Spleen (tissue), 11 donors: ENCODE measurements around the gene CITED4. TPM values are rescaled to one million over a fixed set of nuclear protein-coding genes. Genes with fewer than 3 reads are reported as not detected.
A peak's percentile ranks its signal among the peaks of the same experiment; 100 is the strongest.

Experiments used
- DNase-seq: peaks from one replicate; pipeline ENCODE4 v3.0.0-alpha.2; 2020
- H3K27ac ChIP-seq, 8 donors: fragments of 200-600 bp; sonication (generic) in 7 of 8; 1 replicate in 4 of 8; 2 replicates in 4 of 8; pipeline versions ENCODE4 v1.5.0 to v1.8.0; 2016 to 2021; ENCODE audit warnings: inconsistent platforms in 4 of 8, mild to moderate bottlenecking in 4 of 8, moderate library complexity in 1 of 8
- H3K27me3 ChIP-seq, 7 donors: fragments of 200-600 bp; sonication (generic) in 6 of 7; replicated peaks in 1 of 7; 1 replicate in 4 of 7; 2 replicates in 3 of 7; pipeline versions ENCODE4 v1.5.0 to v1.8.0; 2016 to 2021; ENCODE audit warnings: inconsistent platforms in 3 of 7, mild to moderate bottlenecking in 1 of 7
- H3K36me3 ChIP-seq, 6 donors: fragments of 200-600 bp; sonication (generic) in 5 of 6; 1 replicate in 4 of 6; 2 replicates in 2 of 6; pipeline versions ENCODE4 v1.5.0 to v1.8.0; 2016 to 2021; ENCODE audit warnings: inconsistent platforms in 2 of 6
- H3K4me1 ChIP-seq, 6 donors: fragments of 200-600 bp; sonication (generic) in 5 of 6; 1 replicate in 3 of 6; 2 replicates in 3 of 6; pipeline versions ENCODE4 v1.5.0 to v1.8.0; 2016 to 2021; ENCODE audit warnings: inconsistent platforms in 3 of 6
- H3K4me3 ChIP-seq, 8 donors: fragments of 200-600 bp; sonication (generic) in 7 of 8; 1 replicate in 4 of 8; 2 replicates in 4 of 8; pipeline versions ENCODE4 v1.5.0 to v1.8.0; 2016 to 2021; ENCODE audit warnings: inconsistent platforms in 4 of 8, mild to moderate bottlenecking in 4 of 8, moderate library complexity in 2 of 8
- H3K9me3 ChIP-seq, 8 donors: fragments of 200-600 bp; sonication (generic) in 7 of 8; 1 replicate in 4 of 8; 2 replicates in 4 of 8; pipeline versions ENCODE4 v1.5.0 to v1.8.0; 2016 to 2021; ENCODE audit warnings: inconsistent platforms in 4 of 8
- POLR2A ChIP-seq, 3 donors: fragments of 450-650 bp; IDR thresholded peaks; one replicate each; pipeline ENCODE4 v1.5.1; 2017; ENCODE audit warnings: antibody characterized with exemption in 3 of 3, mild to moderate bottlenecking in 1 of 3
- POLR2AphosphoS5 ChIP-seq, 3 donors: sonication (generic); formaldehyde crosslinking; IDR thresholded peaks; one replicate each; pipeline ENCODE4 v1.5.1; 2017; ENCODE audit warnings: antibody characterized with exemption in 3 of 3
- WGBS, 5 donors: extraction: QIAGEN DNeasy Blood & Tissue Kit in 3 of 5; methylation state at CpG; one replicate each; pipeline versions ENCODE4 v1.1.5 to v1.1.7; 2013 to 2018; 5-methylcytosine and 5-hydroxymethylcytosine counted together
- intact Hi-C: fragments of 100-400 bp; cut with DNase I; formaldehyde crosslinking; loops from one replicate; pipeline ENCODE4 v1.15.0; 2023; ENCODE audit warnings: low total_unique reads
- polyA plus RNA-seq, 3 donors: library from polyadenylated mRNA; stranded (reverse); fragments of 200-250 nt; gene quantifications; one replicate each; pipeline ENCODE4 v1.2.1, GENCODE V29; 2013
- total RNA-seq, 7 donors: library from RNA; depleted of rRNA in 3 of 7; stranded (reverse); fragments of >200 nt in 3 of 7; fragmentation: NEBNext Ultra II Directional in 4 of 7; extraction: Animal tissue kit (Norgen Biotek cat#: 25700) in 4 of 7; gene quantifications; one replicate each; pipeline versions ENCODE4 v1.1.0 to v1.2.1, GENCODE V29; 2016 to 2021
- TF ChIP-seq, protein P1 (sequence below), 11 experiments: fragments of 200-600 bp in 7 of 11; fragments of 450-650 bp in 4 of 11; sonication (generic) in 4 of 11; IDR thresholded peaks in 8 of 11; conservative IDR thresholded peaks in 3 of 11; 1 replicate in 7 of 11; 2 replicates in 4 of 11; pipeline versions ENCODE4 v1.4.0 to v1.8.0; 2016 to 2021; ENCODE audit warnings: antibody characterized with exemption in 11 of 11, inconsistent platforms in 4 of 11, mild to moderate bottlenecking in 1 of 11
- donor health status: healthy with polysubstance abuse.
- donor health status: DM: no; HTN: no; CAD: no; lungs with moderate emphysema.
- donor health status: DM: no; HTN: no; CAD: no.
- donor health status: Bipolar disorder and iron deficiency.
- donor health status: healthy.
- donor health status: DM: no; HTN: no; CAD: no.
- donor health status: DM: yes; HTN: yes; CAD: no.

CITED4 gene
- total and polyA plus RNA-seq, 10 donors = 10.0 to 98.8 (median 46.8) TPM

DNA sequence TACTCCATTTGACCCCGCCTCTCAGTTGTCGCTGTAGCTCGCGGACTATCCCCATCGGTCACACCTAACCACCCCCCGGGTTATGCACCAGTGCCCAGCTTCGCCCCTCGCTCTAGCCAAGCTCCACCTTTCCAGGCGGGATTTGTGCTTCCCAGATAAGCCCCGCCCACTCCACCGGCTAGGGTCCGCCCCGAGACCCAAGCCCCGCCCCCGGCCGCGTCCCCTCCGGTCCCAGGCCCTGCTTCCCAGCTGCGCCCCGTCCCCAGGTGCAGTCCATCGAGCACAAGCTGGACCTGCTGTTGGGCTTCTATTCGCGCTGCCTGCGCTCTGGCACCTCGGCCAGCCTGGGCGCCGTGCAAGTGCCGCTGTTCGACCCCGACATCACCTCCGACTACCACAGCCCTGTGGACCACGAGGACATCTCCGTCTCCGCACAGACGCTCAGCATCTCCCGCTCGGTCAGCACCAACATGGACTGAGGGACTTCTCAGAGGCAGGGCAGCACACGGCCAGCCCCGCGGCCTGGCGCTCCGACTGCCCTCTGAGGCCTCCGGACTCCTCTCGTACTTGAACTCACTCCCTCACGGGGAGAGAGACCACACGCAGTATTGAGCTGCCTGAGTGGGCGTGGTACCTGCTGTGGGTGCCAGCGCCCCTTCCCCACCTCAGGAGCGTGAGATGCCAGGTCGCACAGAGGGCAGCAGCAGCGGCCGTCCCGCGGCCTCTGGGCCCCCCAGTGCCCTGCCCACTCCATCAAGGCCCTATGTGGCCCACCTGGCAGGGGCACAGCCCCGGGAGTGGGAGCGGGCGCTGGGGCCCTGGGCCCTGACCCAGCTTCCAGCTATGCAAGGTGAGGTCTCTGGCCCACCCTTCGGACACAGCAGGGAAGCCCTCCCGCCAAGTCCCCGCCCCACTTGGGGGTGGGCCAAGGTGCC, 23.9 kb downstream of the CITED4 start:
- H3K27ac ChIP-seq = no peak overlapping the region
- intact Hi-C loops = no loop called here
- H3K9me3 ChIP-seq = peaks cover 0 to 7% (median 2%) of the 10 kb centered on the region in 8 donors
- H3K4me1 ChIP-seq = peaks cover 0 to 7% (median 0%) of the 10 kb centered on the region in 6 donors
- TF ChIP-seq POLR2AphosphoS5 (IDR thresholded peaks at IDR 0.05) (no peak), POLR2A (IDR thresholded peaks at IDR 0.05) (no peak)
- TF ChIP-seq, protein P1, sequence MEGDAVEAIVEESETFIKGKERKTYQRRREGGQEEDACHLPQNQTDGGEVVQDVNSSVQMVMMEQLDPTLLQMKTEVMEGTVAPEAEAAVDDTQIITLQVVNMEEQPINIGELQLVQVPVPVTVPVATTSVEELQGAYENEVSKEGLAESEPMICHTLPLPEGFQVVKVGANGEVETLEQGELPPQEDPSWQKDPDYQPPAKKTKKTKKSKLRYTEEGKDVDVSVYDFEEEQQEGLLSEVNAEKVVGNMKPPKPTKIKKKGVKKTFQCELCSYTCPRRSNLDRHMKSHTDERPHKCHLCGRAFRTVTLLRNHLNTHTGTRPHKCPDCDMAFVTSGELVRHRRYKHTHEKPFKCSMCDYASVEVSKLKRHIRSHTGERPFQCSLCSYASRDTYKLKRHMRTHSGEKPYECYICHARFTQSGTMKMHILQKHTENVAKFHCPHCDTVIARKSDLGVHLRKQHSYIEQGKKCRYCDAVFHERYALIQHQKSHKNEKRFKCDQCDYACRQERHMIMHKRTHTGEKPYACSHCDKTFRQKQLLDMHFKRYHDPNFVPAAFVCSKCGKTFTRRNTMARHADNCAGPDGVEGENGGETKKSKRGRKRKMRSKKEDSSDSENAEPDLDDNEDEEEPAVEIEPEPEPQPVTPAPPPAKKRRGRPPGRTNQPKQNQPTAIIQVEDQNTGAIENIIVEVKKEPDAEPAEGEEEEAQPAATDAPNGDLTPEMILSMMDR (IDR thresholded peaks at IDR 0.05 in 8 of 11, conservative IDR thresholded peaks at IDR 0.05 in 3 of 11) = no peak
- no peaks in the 10 kb centered on the region for H3K36me3 ChIP-seq
- H3K27me3 ChIP-seq = peaks cover 0 to 17% (median 0%) of the 10 kb centered on the region in 7 donors
- WGBS, 5 donors = 78 to 86% (median 85%) methylated on average over 50 to 60 of the region's 60 CpGs
- H3K4me3 ChIP-seq = no peak overlapping the region
- DNase-seq = peak; percentile 59

DNA sequence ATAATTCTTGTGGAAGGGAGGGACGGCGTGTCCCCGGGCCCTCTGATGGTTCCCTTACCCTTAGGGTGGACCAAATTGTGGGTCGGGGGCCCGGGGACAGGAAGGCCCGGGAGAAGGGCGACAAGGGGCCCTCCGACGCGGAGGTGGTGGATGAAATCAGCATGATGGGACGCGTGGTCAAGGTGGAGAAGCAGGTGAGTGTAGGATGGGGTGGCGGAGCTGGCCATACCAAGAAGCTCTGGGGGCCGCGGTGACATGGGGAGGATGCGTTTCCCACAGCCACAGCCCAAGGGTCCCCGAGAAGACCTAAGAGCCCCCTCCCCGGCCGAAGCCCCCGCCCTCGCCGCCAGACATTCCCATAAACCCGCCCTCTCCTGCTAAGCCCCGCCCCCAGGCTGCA, 24.6 kb downstream of the CITED4 start:
- DNase-seq = no peak
- H3K27ac ChIP-seq = no peak overlapping the region
- H3K27me3 ChIP-seq = peaks cover 0 to 17% (median 0%) of the 10 kb centered on the region in 7 donors
- intact Hi-C loops = no loop called here
- H3K9me3 ChIP-seq = peaks cover 0 to 3% (median under 1%) of the 10 kb centered on the region in 8 donors
- H3K36me3 ChIP-seq = no peaks in the 10 kb centered on the region
- H3K4me1 ChIP-seq = peaks cover 0 to 7% (median 0%) of the 10 kb centered on the region in 6 donors
- 69 to 84% (median 77%) methylated on average over 23 to 24 of the region's 24 CpGs for WGBS, 5 donors
- H3K4me3 ChIP-seq = no peak overlapping the region
- TF ChIP-seq POLR2AphosphoS5 (IDR thresholded peaks at IDR 0.05) (no peak), POLR2A (IDR thresholded peaks at IDR 0.05) (no peak)
- TF ChIP-seq, protein P1 (IDR thresholded peaks at IDR 0.05 in 8 of 11, conservative IDR thresholded peaks at IDR 0.05 in 3 of 11) = no peak

DNA sequence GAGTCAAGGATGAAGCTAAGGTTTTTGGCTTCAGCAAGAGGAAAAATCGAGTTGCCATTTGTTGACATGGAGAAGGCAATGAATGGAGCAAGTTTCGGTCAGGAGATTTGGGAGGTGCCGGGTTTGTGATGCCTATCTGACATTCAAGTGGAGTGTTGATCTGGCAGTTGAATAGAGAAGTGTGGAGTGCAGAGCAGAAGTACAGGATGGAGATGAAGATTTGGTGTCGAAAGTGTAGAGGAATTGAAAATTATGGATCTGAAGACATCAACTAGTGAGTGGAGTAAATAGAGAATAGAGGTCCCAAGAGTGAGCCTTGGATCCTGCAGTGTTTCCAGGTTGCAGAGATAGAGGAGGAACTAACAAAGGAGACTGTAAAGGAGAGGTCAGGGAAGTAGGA, 25.9 kb downstream of the CITED4 start:
- WGBS, 5 donors = 81 to 85% (median 82%) methylated on average over 4 of the region's 4 CpGs
- TF ChIP-seq POLR2AphosphoS5 (IDR thresholded peaks at IDR 0.05) (no peak), POLR2A (IDR thresholded peaks at IDR 0.05) (no peak)
- TF ChIP-seq, protein P1 (IDR thresholded peaks at IDR 0.05 in 8 of 11, conservative IDR thresholded peaks at IDR 0.05 in 3 of 11) = no peak
- intact Hi-C loops = no loop called here
- DNase-seq = no peak
- Histone ChIP-seq H3K36me3 (no peaks in the 10 kb centered on the region), H3K27ac (no peak overlapping the region), H3K27me3 (peaks cover 0 to 17% (median 0%) of the 10 kb centered on the region in 7 donors), H3K4me1 (peaks cover 0 to 7% (median 0%) of the 10 kb centered on the region in 6 donors), H3K9me3 (no peaks in the 10 kb centered on the region), H3K4me3 (no peak overlapping the region)

DNA sequence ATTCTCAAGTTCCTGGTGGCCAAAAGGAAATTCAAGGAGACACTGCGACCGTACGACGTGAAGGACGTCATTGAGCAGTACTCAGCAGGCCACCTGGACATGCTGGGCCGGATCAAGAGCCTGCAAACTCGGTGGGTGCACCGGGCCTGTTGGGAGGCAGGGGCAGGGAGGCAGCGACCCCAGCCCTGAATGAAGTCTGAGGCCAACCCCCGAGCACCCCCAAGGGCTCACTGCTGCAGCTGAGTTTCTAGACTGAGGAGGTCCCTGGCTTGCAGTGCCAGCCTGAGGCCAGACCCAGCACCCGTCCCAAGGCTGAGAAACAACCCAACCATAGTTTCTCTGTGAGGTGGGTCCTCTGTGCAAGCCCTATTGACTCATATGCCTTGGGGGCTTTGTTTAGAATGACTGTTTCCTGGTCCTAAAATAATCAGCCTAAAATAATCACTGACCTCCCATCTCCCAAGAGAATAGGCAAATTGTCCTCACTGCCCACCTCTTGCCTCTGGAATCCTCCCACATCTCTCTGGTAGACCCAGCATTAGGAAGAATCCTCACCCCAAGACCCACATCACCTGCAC, 27.1 kb downstream of the CITED4 start:
- H3K36me3 ChIP-seq = no peaks in the 10 kb centered on the region
- no peak for TF ChIP-seq POLR2A (IDR thresholded peaks at IDR 0.05)
- TF ChIP-seq, protein P1 (IDR thresholded peaks at IDR 0.05 in 8 of 11, conservative IDR thresholded peaks at IDR 0.05 in 3 of 11) = no peak
- TF ChIP-seq POLR2AphosphoS5 (IDR thresholded peaks at IDR 0.05) = no peak
- H3K9me3 ChIP-seq = no peaks in the 10 kb centered on the region
- WGBS, 5 donors = 76 to 87% (median 82%) methylated on average over 11 of the region's 11 CpGs
- H3K27ac ChIP-seq = no peak overlapping the region
- H3K4me3 ChIP-seq = no peak overlapping the region
- peaks cover 0 to 17% (median 0%) of the 10 kb centered on the region in 7 donors for H3K27me3 ChIP-seq
- intact Hi-C loops = no loop called here
- peaks cover 0 to under 1% (median 0%) of the 10 kb centered on the region in 6 donors for H3K4me1 ChIP-seq
- peak; percentile 41 for DNase-seq
